Peyer's patch (tissue), 4 donors: ENCODE data around the gene DCTN3. TPM values are rescaled to one million over a fixed set of nuclear protein-coding genes. Genes with fewer than 3 reads are reported as not detected.
"Not testable (repeated sequence)": the region's sequence is repeated elsewhere in the genome, so short reads cannot be mapped to it uniquely, and the experiment has no call there.

ENCODE experiments used
- DNase-seq, 3 donors: peaks; one replicate each; pipeline ENCODE4 v3.0.0-alpha.2; 2017 to 2019
- H3K27ac ChIP-seq, 4 donors: fragments of 200-600 bp; sonication (generic); one replicate each; pipeline ENCODE4 v1.5.1; 2016 to 2019
- H3K27me3 ChIP-seq, 2 donors: fragments of 200-600 bp; sonication (generic); one replicate each; pipeline ENCODE4 v1.5.1; 2019
- H3K36me3 ChIP-seq, 3 donors: fragments of 200-600 bp; sonication (generic); one replicate each; pipeline ENCODE4 v1.5.1; 2016 to 2019
- H3K4me1 ChIP-seq, 4 donors: fragments of 200-600 bp; sonication (generic); one replicate each; pipeline ENCODE4 v1.5.1; 2016 to 2019
- H3K4me3 ChIP-seq, 4 donors: fragments of 200-600 bp; sonication (generic); 1 replicate in 3 of 4; 2 replicates in 1 of 4; pipeline ENCODE4 v1.5.1; 2016 to 2019; ENCODE audit warnings: mild to moderate bottlenecking in 1 of 4
- H3K9me3 ChIP-seq, 4 donors: fragments of 200-600 bp; sonication (generic); one replicate each; pipeline ENCODE4 v1.5.1; 2016 to 2019; ENCODE audit warnings: mild to moderate bottlenecking in 1 of 4
- POLR2A ChIP-seq, 2 donors: fragments of 450-650 bp; IDR thresholded peaks; one replicate each; pipeline ENCODE4 v1.5.1; 2017; ENCODE audit warnings: antibody characterized with exemption in 2 of 2, mild to moderate bottlenecking in 2 of 2, moderate library complexity in 2 of 2
- total RNA-seq, 4 donors: library from RNA; depleted of rRNA; stranded (reverse); fragments of >200 nt; gene quantifications; one replicate each; pipeline ENCODE4 v1.1.0, GENCODE V29; 2016
- TF ChIP-seq, protein P1 (sequence below), 6 experiments: fragments of 450-650 bp in 4 of 6; fragments of 200-600 bp in 2 of 6; sonication (generic) in 1 of 6; IDR thresholded peaks; one replicate each; pipeline ENCODE4 v1.5.1; 2017 to 2019; ENCODE audit warnings: antibody characterized with exemption in 6 of 6, mild to moderate bottlenecking in 3 of 6, moderate library complexity in 1 of 6

The DCTN3 gene
- total RNA-seq, 4 donors from 2014 or later = 37.4 to 70.1 (median 47.5) TPM

- Histone ChIP-seq H3K36me3 (peaks cover 0 to 18% (median 0%) of the 10 kb centered on the region in 3 donors), H3K4me1 (peaks cover 0 to 22% (median 14%) of the 10 kb centered on the region in 4 donors), H3K4me3 (no peak overlapping the region), H3K27ac (peak overlapping the region in 1 of 4 donors; percentile 45), H3K27me3 (no peaks in the 10 kb centered on the region), H3K9me3 (no peaks in the 10 kb centered on the region)
- DNase-seq = no peak
- TF ChIP-seq POLR2A (IDR thresholded peaks at IDR 0.05) = no peak
- TF ChIP-seq, protein P1, sequence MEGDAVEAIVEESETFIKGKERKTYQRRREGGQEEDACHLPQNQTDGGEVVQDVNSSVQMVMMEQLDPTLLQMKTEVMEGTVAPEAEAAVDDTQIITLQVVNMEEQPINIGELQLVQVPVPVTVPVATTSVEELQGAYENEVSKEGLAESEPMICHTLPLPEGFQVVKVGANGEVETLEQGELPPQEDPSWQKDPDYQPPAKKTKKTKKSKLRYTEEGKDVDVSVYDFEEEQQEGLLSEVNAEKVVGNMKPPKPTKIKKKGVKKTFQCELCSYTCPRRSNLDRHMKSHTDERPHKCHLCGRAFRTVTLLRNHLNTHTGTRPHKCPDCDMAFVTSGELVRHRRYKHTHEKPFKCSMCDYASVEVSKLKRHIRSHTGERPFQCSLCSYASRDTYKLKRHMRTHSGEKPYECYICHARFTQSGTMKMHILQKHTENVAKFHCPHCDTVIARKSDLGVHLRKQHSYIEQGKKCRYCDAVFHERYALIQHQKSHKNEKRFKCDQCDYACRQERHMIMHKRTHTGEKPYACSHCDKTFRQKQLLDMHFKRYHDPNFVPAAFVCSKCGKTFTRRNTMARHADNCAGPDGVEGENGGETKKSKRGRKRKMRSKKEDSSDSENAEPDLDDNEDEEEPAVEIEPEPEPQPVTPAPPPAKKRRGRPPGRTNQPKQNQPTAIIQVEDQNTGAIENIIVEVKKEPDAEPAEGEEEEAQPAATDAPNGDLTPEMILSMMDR (IDR thresholded peaks at IDR 0.05) = no peak
Measured at GRCh38 chr9:34644766-34645314, 24.5 kb upstream of the DCTN3 start.

- Histone ChIP-seq H3K36me3 (no peaks in the 10 kb centered on the region), H3K27me3 (no peaks in the 10 kb centered on the region), H3K9me3 (no peaks in the 10 kb centered on the region), H3K4me1 (peaks cover 0 to 20% (median 8%) of the 10 kb centered on the region in 4 donors), H3K27ac (no peak overlapping the region), H3K4me3 (no peak overlapping the region)
- TF ChIP-seq, protein P1 (IDR thresholded peaks at IDR 0.05) = no peak
- TF ChIP-seq POLR2A (IDR thresholded peaks at IDR 0.05) = no peak
- no peak for DNase-seq
Measured at GRCh38 chr9:34642679-34643078, 22.4 kb upstream of the DCTN3 start.

- not testable (repeated sequence) for H3K9me3 ChIP-seq, H3K27me3 ChIP-seq, H3K27ac ChIP-seq, DNase-seq, H3K4me3 ChIP-seq, H3K36me3 ChIP-seq
- peaks cover 0 to 26% (median 10%) of the 10 kb centered on the region in 4 donors for H3K4me1 ChIP-seq
Measured at GRCh38 chr9:34639322-34639721, 19.0 kb upstream of the DCTN3 start.

DNA sequence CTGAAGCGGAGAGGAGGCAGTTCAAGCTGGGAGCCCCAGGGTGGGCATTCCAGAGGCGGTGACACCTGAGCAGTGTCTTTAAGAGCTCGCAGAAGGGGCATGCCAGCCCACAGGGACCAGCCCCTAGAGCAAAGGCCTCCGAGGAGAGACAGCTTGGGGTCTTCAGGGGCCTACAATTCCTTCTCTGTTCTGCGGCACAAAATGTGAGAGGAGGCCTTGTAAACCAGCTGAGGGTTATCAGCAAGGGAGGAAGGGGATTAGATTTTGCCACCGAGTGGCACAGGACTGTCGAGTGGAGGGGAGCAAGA is 17.8 kb upstream of the DCTN3 start:
- Histone ChIP-seq H3K36me3 (peaks cover 0 to 10% (median 0%) of the 10 kb centered on the region in 3 donors), H3K4me3 (peak overlapping the region; percentile 69 to 79 (median 74)), H3K4me1 (peaks cover 0 to 26% (median 10%) of the 10 kb centered on the region in 4 donors), H3K27me3 (no peaks in the 10 kb centered on the region), H3K9me3 (no peaks in the 10 kb centered on the region), H3K27ac (peak overlapping the region; percentile 73 to 86 (median 82))
- no peak for DNase-seq
- no peak for TF ChIP-seq POLR2A (IDR thresholded peaks at IDR 0.05)
- TF ChIP-seq, protein P1 (IDR thresholded peaks at IDR 0.05) = no peak

- Histone ChIP-seq H3K27me3 (no peaks in the 10 kb centered on the region), H3K27ac (peak within 1 kb of the TSS; percentile 73 to 86 (median 82)), H3K9me3 (no peaks in the 10 kb centered on the region), H3K4me3 (peak within 1 kb of the TSS; percentile 69 to 79 (median 74)), H3K4me1 (peaks cover 0 to 26% (median 10%) of the 10 kb centered on the region in 4 donors), H3K36me3 (peaks cover 0 to 10% (median 0%) of the 10 kb centered on the region in 3 donors)
- DNase-seq = peak; percentile 89 to 97 (median 97)
- TF ChIP-seq, protein P1 (IDR thresholded peaks at IDR 0.05) = peak in 2 of 6 experiments; percentile 30 to 34
- peak; percentile 88 to 89 for TF ChIP-seq POLR2A (IDR thresholded peaks at IDR 0.05)
Measured at GRCh38 chr9:34637356-34638137, 17.3 kb upstream of the DCTN3 start, which contains the start of gene SIGMAR1. Gene SIGMAR1 (minus strand): TSS chr9:34637787. CDS start chr9:34637697, 90 bp downstream.

DNA sequence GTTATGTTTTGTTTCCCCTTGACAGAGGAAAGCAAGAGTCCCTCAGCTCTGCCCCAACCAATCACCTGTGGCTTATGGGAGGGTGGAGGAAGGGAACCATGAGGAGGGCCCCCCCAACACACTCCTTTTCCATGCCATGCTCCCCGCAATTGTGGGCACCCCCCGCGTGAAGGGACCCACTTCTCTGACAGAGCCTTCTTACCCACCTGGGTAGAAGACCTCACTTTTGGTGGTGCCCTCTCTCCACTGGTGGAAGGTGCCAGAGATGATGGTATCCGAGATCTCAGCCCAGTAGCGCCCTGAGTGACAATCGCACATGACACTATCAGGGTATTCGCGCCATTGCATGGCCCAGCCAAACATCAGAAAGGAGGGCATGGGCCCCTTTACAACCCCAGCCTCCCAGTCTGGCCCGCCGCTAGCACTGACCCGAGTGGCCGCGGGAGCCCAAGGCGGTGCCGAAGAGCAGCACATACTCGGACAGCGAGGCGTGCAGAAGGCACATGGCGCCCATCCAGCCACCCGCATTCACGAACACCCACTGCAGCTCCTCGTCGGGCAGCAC is 16.6 kb upstream of the DCTN3 start:
- no peaks in the 10 kb centered on the region for H3K9me3 ChIP-seq
- H3K4me1 ChIP-seq = peaks cover 0 to 26% (median 10%) of the 10 kb centered on the region in 4 donors
- no peak for TF ChIP-seq POLR2A (IDR thresholded peaks at IDR 0.05)
- TF ChIP-seq, protein P1 (IDR thresholded peaks at IDR 0.05) = no peak
- peaks cover 0 to 10% (median 0%) of the 10 kb centered on the region in 3 donors for H3K36me3 ChIP-seq
- no peak for DNase-seq
- peak overlapping the region; percentile 69 to 79 (median 74) for H3K4me3 ChIP-seq
- no peaks in the 10 kb centered on the region for H3K27me3 ChIP-seq
- peak overlapping the region; percentile 73 to 86 (median 82) for H3K27ac ChIP-seq
